RWPE2 (cell line): Measurements from ENCODE around the gene NEGR1.
A peak's percentile ranks its signal among the peaks of the same experiment; 100 is the strongest.

ENCODE experiments used
- ATAC-seq: fragments of 200-7000 bp; cut with Tn5 transposase; 3 replicates; pipeline ENCODE4 v1.9.1; 2021; ENCODE audit warnings: low read depth
- DNase-seq: peaks from one replicate; pipeline ENCODE4 v3.0.0-alpha.2; 2020; ENCODE audit warnings: low spot score
- H3K27ac ChIP-seq: fragments of 450-650 bp; 2 replicates; pipeline ENCODE4 v1.5.1; 2017; ENCODE audit warnings: mild to moderate bottlenecking; ENCODE audit not compliant: poor library complexity, severe bottlenecking
- H3K27me3 ChIP-seq: fragments of 250-450 bp; sonication (Bioruptor Pico); 2 replicates; pipeline ENCODE4 v1.5.1; 2021; ENCODE audit warnings: mild to moderate bottlenecking, moderate library complexity; ENCODE audit not compliant: insufficient read depth, poor library complexity, severe bottlenecking
- H3K36me3 ChIP-seq: fragments of 250-450 bp; sonication (Bioruptor Pico); 2 replicates; pipeline ENCODE4 v1.5.1; 2020; ENCODE audit warnings: low read depth, mild to moderate bottlenecking, moderate library complexity
- H3K4me1 ChIP-seq: fragments of 250-450 bp; sonication (Bioruptor Pico); 2 replicates; pipeline ENCODE4 v1.5.1; 2021; ENCODE audit warnings: mild to moderate bottlenecking, moderate library complexity; ENCODE audit not compliant: insufficient read depth, poor library complexity, severe bottlenecking
- H3K4me3 ChIP-seq: fragments of 250-450 bp; sonication (Bioruptor Pico); 2 replicates; pipeline ENCODE4 v1.5.1; 2021; ENCODE audit warnings: mild to moderate bottlenecking, moderate library complexity; ENCODE audit not compliant: severe bottlenecking
- H3K9me3 ChIP-seq: fragments of 250-450 bp; sonication (Bioruptor Pico); 2 replicates; pipeline ENCODE4 v1.5.1; 2021; ENCODE audit warnings: mild to moderate bottlenecking, moderate library complexity; ENCODE audit not compliant: severe bottlenecking
- TF ChIP-seq, protein P1 (sequence below): fragments of 450-650 bp; IDR thresholded peaks from one replicate; pipeline ENCODE4 v1.5.1; 2017; ENCODE audit warnings: mild to moderate bottlenecking, moderate library complexity; ENCODE audit not compliant: poor library complexity, severe bottlenecking

Gene NEGR1

DNA sequence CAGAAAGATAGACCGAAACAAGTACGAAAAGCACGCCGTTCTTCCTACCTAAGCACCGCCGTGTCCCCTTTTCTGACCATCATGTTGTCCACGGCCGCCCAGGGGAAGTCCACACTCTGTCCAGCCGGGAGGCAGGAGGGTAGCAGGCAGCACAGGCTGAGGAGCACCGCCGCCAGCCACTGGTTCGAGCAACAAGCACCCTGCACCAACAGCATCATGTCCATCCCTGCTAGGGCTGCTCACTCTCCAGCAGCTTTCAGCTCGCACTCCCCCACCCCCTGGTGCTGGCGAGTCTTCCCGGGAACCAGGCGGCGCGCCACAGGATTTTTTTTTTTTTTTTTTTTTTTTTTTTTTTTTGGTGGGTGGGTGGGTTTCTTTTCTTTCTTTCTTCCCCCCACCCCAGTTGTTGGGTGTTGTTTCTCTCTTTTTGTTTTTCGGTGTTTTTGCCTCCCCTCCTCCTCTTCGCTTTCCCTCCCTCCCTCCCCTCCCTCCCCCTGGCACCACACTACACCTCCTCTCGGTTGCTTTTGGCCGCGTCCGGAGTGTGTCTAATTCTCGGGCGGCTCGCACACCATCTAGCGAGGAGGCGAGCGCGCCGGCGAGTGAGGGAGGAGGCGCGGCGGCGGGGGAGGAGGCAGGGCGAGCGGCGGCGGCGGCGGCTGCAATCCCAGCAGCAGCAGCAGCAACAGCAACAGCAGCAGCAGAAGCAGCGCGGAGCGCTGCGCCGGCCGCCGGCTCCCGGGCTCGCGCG, at the start of gene NEGR1:
Gene NEGR1, minus strand, starts transcription at position 269 of the 751 bp plus-strand sequence.
- Histone ChIP-seq H3K36me3 (no peaks in the 10 kb centered on the region), H3K27ac (peak within 1 kb of the TSS; percentile 97), H3K27me3 (no peaks in the 10 kb centered on the region), H3K4me3 (peak within 1 kb of the TSS; percentile 51), H3K9me3 (no peaks in the 10 kb centered on the region), H3K4me1 (peaks cover 9% of the 10 kb centered on the region)
- DNase-seq (peak; percentile 79), ATAC-seq (peak; percentile 78)
- TF ChIP-seq, protein P1, sequence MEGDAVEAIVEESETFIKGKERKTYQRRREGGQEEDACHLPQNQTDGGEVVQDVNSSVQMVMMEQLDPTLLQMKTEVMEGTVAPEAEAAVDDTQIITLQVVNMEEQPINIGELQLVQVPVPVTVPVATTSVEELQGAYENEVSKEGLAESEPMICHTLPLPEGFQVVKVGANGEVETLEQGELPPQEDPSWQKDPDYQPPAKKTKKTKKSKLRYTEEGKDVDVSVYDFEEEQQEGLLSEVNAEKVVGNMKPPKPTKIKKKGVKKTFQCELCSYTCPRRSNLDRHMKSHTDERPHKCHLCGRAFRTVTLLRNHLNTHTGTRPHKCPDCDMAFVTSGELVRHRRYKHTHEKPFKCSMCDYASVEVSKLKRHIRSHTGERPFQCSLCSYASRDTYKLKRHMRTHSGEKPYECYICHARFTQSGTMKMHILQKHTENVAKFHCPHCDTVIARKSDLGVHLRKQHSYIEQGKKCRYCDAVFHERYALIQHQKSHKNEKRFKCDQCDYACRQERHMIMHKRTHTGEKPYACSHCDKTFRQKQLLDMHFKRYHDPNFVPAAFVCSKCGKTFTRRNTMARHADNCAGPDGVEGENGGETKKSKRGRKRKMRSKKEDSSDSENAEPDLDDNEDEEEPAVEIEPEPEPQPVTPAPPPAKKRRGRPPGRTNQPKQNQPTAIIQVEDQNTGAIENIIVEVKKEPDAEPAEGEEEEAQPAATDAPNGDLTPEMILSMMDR: peak; percentile 38

DNA sequence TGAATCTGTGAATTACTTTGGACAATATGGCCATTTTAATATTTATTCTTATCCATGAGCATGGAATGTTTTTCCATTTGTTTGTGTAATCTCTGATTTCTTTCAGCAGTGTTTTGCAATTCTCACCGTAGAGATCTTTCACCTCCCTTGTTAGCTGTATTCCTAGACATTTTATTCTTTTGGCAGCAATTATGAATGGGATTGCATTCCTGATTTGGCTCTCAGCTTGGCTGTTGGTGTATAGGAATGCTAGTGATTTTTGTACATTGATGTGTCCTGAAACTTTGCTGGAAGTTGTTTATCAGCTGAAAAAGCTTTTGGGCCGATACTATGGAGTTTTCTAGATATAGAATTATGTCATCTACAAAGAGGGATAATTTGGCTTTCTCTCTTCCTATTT, 44.2 kb upstream of the NEGR1 start:
- Histone ChIP-seq H3K9me3 (no peaks in the 10 kb centered on the region), H3K4me3 (no peak overlapping the region)

DNA sequence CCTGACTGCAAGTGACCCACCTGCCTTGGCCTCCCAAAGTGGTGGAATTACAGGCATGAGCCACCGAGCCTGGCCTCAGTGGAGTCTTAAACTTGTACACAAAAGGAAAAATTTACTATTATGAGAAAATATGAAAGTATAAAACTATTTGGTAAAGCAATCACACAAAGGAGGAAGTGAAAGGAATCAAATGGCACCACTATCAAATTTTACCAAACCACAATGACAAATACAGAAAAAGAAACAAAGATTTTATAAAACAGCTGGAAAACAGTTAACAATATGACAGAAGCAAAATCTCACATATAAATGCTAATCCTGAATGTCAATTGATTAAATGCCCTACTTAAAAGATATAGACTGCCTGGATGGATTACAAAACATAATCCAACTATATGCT, 42.1 kb upstream of the NEGR1 start:
- no peak overlapping the region for H3K27ac ChIP-seq

More for the DNA sequence above, 44.2 kb upstream of the NEGR1 start:
- DNase-seq (no peak), ATAC-seq (no peak)
- H3K27ac ChIP-seq: no peak overlapping the region
- no peaks in the 10 kb centered on the region for H3K27me3 ChIP-seq
- TF ChIP-seq, protein P1: no peak
- no peaks in the 10 kb centered on the region for H3K4me1 ChIP-seq
- H3K36me3 ChIP-seq: no peaks in the 10 kb centered on the region

DNA sequence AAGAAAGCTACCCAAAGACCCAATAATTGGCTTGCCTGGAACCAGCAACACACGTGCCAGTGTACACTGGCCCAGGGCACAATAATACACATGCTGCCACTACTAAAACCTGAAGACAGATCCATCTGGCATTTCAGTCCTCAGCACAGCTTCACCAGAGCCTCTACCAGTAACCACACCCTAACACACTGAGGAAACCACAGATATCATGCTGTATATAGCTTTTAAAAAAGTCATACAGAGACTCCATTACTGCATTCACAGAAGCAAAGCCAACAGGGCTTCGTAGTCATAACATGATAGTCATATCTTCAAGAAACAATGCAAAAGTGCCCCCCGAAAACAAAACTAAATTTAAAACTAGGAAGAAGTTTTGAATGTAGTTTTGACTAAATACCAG, 40.6 kb upstream of the NEGR1 start:
- ATAC-seq: no peak
- Histone ChIP-seq H3K27ac (no peak overlapping the region), H3K27me3 (no peaks in the 10 kb centered on the region), H3K9me3 (no peaks in the 10 kb centered on the region), H3K36me3 (no peaks in the 10 kb centered on the region), H3K4me3 (no peak overlapping the region), H3K4me1 (no peaks in the 10 kb centered on the region)
- TF ChIP-seq, protein P1: no peak
- no peak for DNase-seq

More for the DNA sequence above, 42.1 kb upstream of the NEGR1 start:
- Histone ChIP-seq H3K9me3 (no peaks in the 10 kb centered on the region), H3K4me3 (no peak overlapping the region), H3K27me3 (no peaks in the 10 kb centered on the region), H3K36me3 (no peaks in the 10 kb centered on the region), H3K4me1 (no peaks in the 10 kb centered on the region)
- DNase-seq (no peak), ATAC-seq (no peak)
- TF ChIP-seq, protein P1: no peak

DNA sequence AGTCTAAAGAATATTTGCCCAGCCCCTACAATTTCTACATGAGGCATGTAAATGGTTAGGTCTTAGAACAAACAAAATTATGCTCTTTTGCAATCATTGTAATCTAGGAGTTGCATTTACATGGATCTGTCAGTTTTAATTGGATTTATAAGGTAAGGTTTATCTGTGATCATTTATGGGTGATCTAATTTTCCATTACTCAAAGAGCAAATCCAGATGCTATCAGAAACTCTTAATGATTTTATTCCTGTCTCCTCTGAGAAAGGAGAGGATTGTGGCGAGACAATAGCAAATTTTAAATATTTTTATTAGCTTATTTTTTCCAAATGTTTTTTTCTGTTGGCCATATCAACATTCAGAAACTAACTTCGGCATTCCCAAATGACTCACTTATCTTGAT, 14.2 kb upstream of the NEGR1 start:
- ATAC-seq (no peak), DNase-seq (no peak)
- TF ChIP-seq, protein P1: no peak
- H3K27ac ChIP-seq: no peak overlapping the region
- H3K36me3 ChIP-seq: no peaks in the 10 kb centered on the region
- H3K27me3 ChIP-seq: no peaks in the 10 kb centered on the region
- no peak overlapping the region for H3K4me3 ChIP-seq
- no peaks in the 10 kb centered on the region for H3K4me1 ChIP-seq
- H3K9me3 ChIP-seq: peaks cover 2% of the 10 kb centered on the region
